GM13977 (cell line): Measurements from ENCODE around the gene CFHR3.
"Not testable (repeated sequence)": the region's sequence is repeated elsewhere in the genome, so short reads cannot be mapped to it uniquely, and the experiment has no call there.

ENCODE experiments used
- DNase-seq: peaks from one replicate; pipeline ENCODE4 v3.0.0; 2012; ENCODE audit warnings: low spot score
- CTCF ChIP-seq: IDR thresholded peaks from 2 replicates; pipeline ENCODE4 v1.5.1; 2012; ENCODE audit warnings: mild to moderate bottlenecking, control low read depth; ENCODE audit not compliant: insufficient read depth; ENCODE audit errors: extremely low read depth, missing control alignments
- in situ Hi-C: fragments of 300-500 bp; cut with MboI; formaldehyde crosslinking; loops from one replicate; pipeline ENCODE4 v1.12.0; 2022; ENCODE audit warnings: low sequenced_read_pairs, low pct_unique_long_range_greater_than_20kb, mixed read lengths, inconsistent platforms; ENCODE audit not compliant: unreplicated experiment

Gene CFHR3

GRCh38 chr1:196797891-196798290 lies 23.3 kb downstream of the CFHR3 start:
- in situ Hi-C loops = no loop called here
- DNase-seq = no peak
- no peak for TF ChIP-seq CTCF

- DNase-seq, in situ Hi-C loops: not testable (repeated sequence)
Observed at GRCh38 chr1:196801920-196802319, 27.3 kb downstream of the CFHR3 start.

- in situ Hi-C loops = no loop called here
- TF ChIP-seq CTCF = no peak
- no peak for DNase-seq
Observed at GRCh38 chr1:196808529-196809235, 34.0 kb downstream of the CFHR3 start.

GRCh38 chr1:196817442-196817841 lies 42.8 kb downstream of the CFHR3 start:
- in situ Hi-C loops = not testable (repeated sequence)

GRCh38 chr1:196819531-196819930 lies 44.9 kb downstream of the CFHR3 start, which contains the start of gene CFHR1:
Gene CFHR1, plus strand, starts transcription at chr1:196819731. Its CDS starts 114 bp downstream, at chr1:196819845.
- DNase-seq, in situ Hi-C loops: not testable (repeated sequence)

More at GRCh38 chr1:196817442-196817841, 42.8 kb downstream of the CFHR3 start:
- not testable (repeated sequence) for DNase-seq

GRCh38 chr1:196827860-196828259 lies 53.2 kb downstream of the CFHR3 start:
- in situ Hi-C loops = not testable (repeated sequence)
- peak; percentile 48 for TF ChIP-seq CTCF
- peak; percentile 39 for DNase-seq
